Measurements from ENCODE around the gene DENND2C.

Gene DENND2C

DNA sequence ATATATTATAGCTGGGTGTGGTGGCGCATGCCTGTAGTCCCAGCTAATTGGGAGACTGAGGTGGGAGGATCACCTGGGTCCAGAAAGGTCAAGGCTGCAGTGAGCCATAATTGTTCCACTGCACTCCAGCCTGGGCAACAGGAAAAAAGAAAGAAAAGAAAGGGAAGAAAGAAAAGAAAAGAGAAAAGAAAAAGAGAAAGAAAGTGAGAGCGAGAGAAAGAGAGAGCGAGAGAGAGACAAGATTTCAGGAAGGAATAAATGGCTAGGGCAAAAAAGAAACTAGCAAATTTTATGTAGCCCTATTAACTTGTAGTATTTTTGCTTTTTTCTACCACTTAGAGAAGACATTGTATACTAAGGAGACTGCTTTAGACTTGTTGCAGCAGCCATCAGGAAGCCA, 40.5 kb upstream of the DENND2C start:
- no peak for DNase-seq (ENCODE audit: low read depth)
- H3K4me3 ChIP-seq (ENCODE audit: low read length): no peak overlapping the region
- TF ChIP-seq, protein P1, sequence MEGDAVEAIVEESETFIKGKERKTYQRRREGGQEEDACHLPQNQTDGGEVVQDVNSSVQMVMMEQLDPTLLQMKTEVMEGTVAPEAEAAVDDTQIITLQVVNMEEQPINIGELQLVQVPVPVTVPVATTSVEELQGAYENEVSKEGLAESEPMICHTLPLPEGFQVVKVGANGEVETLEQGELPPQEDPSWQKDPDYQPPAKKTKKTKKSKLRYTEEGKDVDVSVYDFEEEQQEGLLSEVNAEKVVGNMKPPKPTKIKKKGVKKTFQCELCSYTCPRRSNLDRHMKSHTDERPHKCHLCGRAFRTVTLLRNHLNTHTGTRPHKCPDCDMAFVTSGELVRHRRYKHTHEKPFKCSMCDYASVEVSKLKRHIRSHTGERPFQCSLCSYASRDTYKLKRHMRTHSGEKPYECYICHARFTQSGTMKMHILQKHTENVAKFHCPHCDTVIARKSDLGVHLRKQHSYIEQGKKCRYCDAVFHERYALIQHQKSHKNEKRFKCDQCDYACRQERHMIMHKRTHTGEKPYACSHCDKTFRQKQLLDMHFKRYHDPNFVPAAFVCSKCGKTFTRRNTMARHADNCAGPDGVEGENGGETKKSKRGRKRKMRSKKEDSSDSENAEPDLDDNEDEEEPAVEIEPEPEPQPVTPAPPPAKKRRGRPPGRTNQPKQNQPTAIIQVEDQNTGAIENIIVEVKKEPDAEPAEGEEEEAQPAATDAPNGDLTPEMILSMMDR (conservative IDR thresholded peaks at IDR 0.05; ENCODE audit: low read length): no peak

DNA sequence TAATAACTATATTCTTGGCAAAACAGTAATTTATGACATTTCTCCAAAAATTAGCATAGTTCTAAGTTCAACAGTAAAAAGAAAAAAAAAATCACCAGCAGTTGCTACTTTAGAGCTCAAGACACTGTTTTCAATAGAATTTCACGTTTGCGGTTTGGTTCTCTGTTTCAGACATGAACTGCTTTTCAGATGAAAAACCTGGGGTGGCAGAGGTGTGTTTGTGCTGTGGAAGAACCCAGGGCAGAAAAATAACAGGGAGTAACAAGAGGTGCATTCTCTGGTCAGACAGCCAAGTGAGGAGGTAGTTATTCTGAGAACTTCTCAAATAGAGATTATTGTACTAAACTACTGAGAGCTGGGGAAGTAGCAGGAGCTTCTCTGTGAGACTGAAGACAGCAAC, 37.8 kb upstream of the DENND2C start:
- TF ChIP-seq, protein P1 (conservative IDR thresholded peaks at IDR 0.05; ENCODE audit: low read length): no peak
- no peak for DNase-seq (ENCODE audit: low read depth)
- no peak overlapping the region for H3K4me3 ChIP-seq (ENCODE audit: low read length)

DNA sequence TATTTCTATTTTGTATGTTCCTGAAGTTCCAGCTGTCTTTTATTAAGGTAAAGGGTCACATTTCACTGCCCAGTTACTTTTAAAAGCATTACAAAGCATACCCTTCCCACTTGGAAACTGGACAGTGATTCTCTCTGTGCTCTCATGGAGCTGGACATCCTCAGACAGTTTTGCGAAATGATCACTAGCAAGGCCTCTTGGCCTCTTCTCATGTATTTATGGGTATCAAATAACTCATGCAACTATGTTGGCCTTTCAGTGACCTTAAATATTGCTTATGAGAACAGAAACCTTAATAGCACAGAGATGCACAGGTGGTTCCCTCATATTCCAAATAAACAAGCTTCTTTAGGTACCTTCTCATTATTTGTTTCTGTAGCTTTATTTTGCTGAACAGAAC, 33.4 kb upstream of the DENND2C start:
- TF ChIP-seq, protein P1 (conservative IDR thresholded peaks at IDR 0.05; ENCODE audit: low read length): no peak
- no peak overlapping the region for H3K4me3 ChIP-seq (ENCODE audit: low read length)
- peak; percentile 1 for DNase-seq (ENCODE audit: low read depth)

DNA sequence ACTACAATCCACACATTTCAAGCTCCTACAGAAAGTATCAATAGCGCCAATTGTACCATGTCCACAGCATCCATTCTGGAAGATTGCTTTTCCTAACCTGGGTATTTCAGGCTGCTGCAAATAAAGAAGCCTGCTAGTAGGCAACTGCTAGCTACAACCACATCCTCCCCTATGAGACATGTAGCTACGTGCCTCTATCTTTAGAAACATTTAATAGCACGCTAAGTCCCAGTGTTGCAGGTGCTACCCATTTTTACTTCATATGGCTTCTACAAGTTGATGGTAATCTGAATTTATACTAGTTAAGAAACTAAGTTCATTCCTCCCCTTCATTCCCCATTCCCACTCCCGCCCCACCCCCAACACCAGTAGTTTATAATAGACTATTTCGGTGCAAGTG, 32.9 kb upstream of the DENND2C start:
- no peak for DNase-seq (ENCODE audit: low read depth)
- no peak overlapping the region for H3K4me3 ChIP-seq (ENCODE audit: low read length)
- TF ChIP-seq, protein P1 (conservative IDR thresholded peaks at IDR 0.05; ENCODE audit: low read length): no peak

GRCh38 chr1:114701931-114702330, 32.1 kb upstream of the DENND2C start:
- no peak overlapping the region for H3K4me3 ChIP-seq (ENCODE audit: low read length)
- TF ChIP-seq, protein P1 (conservative IDR thresholded peaks at IDR 0.05; ENCODE audit: low read length): no peak
- DNase-seq (ENCODE audit: low read depth): no peak

GRCh38 chr1:114700036-114700600, 30.3 kb upstream of the DENND2C start:
- TF ChIP-seq, protein P1 (conservative IDR thresholded peaks at IDR 0.05; ENCODE audit: low read length): no peak
- DNase-seq (ENCODE audit: low read depth): peak; percentile 63
- H3K4me3 ChIP-seq (ENCODE audit: low read length): no peak overlapping the region

- no peak overlapping the region for H3K4me3 ChIP-seq (ENCODE audit: low read length)
- no peak for DNase-seq (ENCODE audit: low read depth)
- TF ChIP-seq, protein P1 (conservative IDR thresholded peaks at IDR 0.05; ENCODE audit: low read length): no peak
These were observed 27.0 kb upstream of the DENND2C start for GRCh38 chr1:114696810-114697209.

Data from AG10803 (cell line).